Mesodermal cell (in vitro differentiated cells): ENCODE results near the gene TOP2B.
A peak's percentile ranks its signal among the peaks of the same experiment; 100 is the strongest.

Experiments used
- H3K27ac ChIP-seq: 2 replicates; pipeline ENCODE4 v1.7.0; 2013; ENCODE audit warnings: mild to moderate bottlenecking, low read depth, low read length, moderate library complexity; ENCODE audit not compliant: severe bottlenecking
- H3K36me3 ChIP-seq: 2 replicates; pipeline ENCODE4 v1.7.1; 2013; ENCODE audit warnings: mild to moderate bottlenecking, low read length, moderate library complexity; ENCODE audit not compliant: control insufficient read depth, insufficient read depth
- H3K4me1 ChIP-seq: one replicate; pipeline ENCODE4 v1.7.1; 2013; ENCODE audit warnings: mild to moderate bottlenecking, low read length; ENCODE audit not compliant: insufficient read depth, control insufficient read depth, poor library complexity, severe bottlenecking
- H3K4me3 ChIP-seq: 2 replicates; pipeline ENCODE4 v1.7.0; 2013; ENCODE audit warnings: low read length, control low read depth, mild to moderate bottlenecking; ENCODE audit not compliant: insufficient read depth, poor library complexity, severe bottlenecking; ENCODE audit errors: extremely low read depth
- H3K9me3 ChIP-seq: 2 replicates; pipeline ENCODE4 v1.7.1; 2013; ENCODE audit warnings: mild to moderate bottlenecking, low read length, moderate library complexity; ENCODE audit not compliant: control insufficient read depth
- WGBS, 2 experiments: methylation state at CpG; one replicate each; pipeline ENCODE4 v1.1.5; 2013; ENCODE audit warnings: missing lambda C conversion rate in 2 of 2; ENCODE audit not compliant: insufficient coverage in 2 of 2; 5-methylcytosine and 5-hydroxymethylcytosine counted together

The TOP2B gene

GRCh38 chr3:25589104-25589782, 75.5 kb downstream of the TOP2B start:
- Histone ChIP-seq H3K27ac (peak overlapping the region; percentile 58), H3K4me1 (peaks cover 28% of the 10 kb centered on the region), H3K9me3 (peaks cover 4% of the 10 kb centered on the region), H3K36me3 (no peaks in the 10 kb centered on the region), H3K4me3 (no peak overlapping the region)
- 98 to 100% methylated on average over 4 of the region's 4 CpGs for WGBS, 2 experiments

GRCh38 chr3:25588441-25589103, 76.1 kb downstream of the TOP2B start:
- Histone ChIP-seq H3K4me3 (no peak overlapping the region), H3K9me3 (peaks cover 4% of the 10 kb centered on the region), H3K4me1 (peaks cover 27% of the 10 kb centered on the region), H3K27ac (no peak overlapping the region), H3K36me3 (no peaks in the 10 kb centered on the region)
- 86 to 100% methylated on average over 1 to 3 of the region's 8 CpGs for WGBS, 2 experiments

GRCh38 chr3:25587975-25588374, 76.7 kb downstream of the TOP2B start:
- H3K36me3 ChIP-seq, result no peaks in the 10 kb centered on the region
- 86 to 100% methylated on average over 1 of the region's 2 CpGs for WGBS, 2 experiments
- no peak overlapping the region for H3K27ac ChIP-seq
- peaks cover 21% of the 10 kb centered on the region for H3K4me1 ChIP-seq
- H3K9me3 ChIP-seq, result peaks cover 4% of the 10 kb centered on the region
- no peak overlapping the region for H3K4me3 ChIP-seq

GRCh38 chr3:25587526-25587925, 77.2 kb downstream of the TOP2B start:
- no peak overlapping the region for H3K4me3 ChIP-seq
- H3K36me3 ChIP-seq, result no peaks in the 10 kb centered on the region
- peaks cover 4% of the 10 kb centered on the region for H3K9me3 ChIP-seq
- WGBS, 2 experiments, result 84 to 95% methylated on average over 4 of the region's 5 CpGs
- H3K27ac ChIP-seq, result no peak overlapping the region
- peaks cover 17% of the 10 kb centered on the region for H3K4me1 ChIP-seq

GRCh38 chr3:25587094-25587493, 77.6 kb downstream of the TOP2B start:
- H3K9me3 ChIP-seq, result peaks cover 4% of the 10 kb centered on the region
- WGBS, 2 experiments, result no CpG with 5 or more reads among the region's 1 CpG
- H3K4me1 ChIP-seq, result peaks cover 15% of the 10 kb centered on the region
- H3K4me3 ChIP-seq, result no peak overlapping the region
- H3K36me3 ChIP-seq, result no peaks in the 10 kb centered on the region
- H3K27ac ChIP-seq, result no peak overlapping the region

- H3K4me1 ChIP-seq, result peaks cover 21% of the 10 kb centered on the region
- peaks cover 4% of the 10 kb centered on the region for H3K9me3 ChIP-seq
- H3K4me3 ChIP-seq, result no peak overlapping the region
- no peaks in the 10 kb centered on the region for H3K36me3 ChIP-seq
- H3K27ac ChIP-seq, result no peak overlapping the region
- WGBS, 2 experiments, result 92 to 98% methylated on average over 4 to 8 of the region's 11 CpGs
Measured at GRCh38 chr3:25586553-25586952, 78.2 kb downstream of the TOP2B start.

- WGBS, 2 experiments, result 81 to 100% methylated on average over 3 to 4 of the region's 6 CpGs
- peaks cover 23% of the 10 kb centered on the region for H3K4me1 ChIP-seq
- H3K36me3 ChIP-seq, result no peaks in the 10 kb centered on the region
- H3K9me3 ChIP-seq, result peaks cover 4% of the 10 kb centered on the region
- H3K27ac ChIP-seq, result no peak overlapping the region
- no peak overlapping the region for H3K4me3 ChIP-seq
Measured at GRCh38 chr3:25586167-25586505, 78.6 kb downstream of the TOP2B start.

- Histone ChIP-seq H3K27ac (no peak overlapping the region), H3K4me3 (no peak overlapping the region), H3K36me3 (no peaks in the 10 kb centered on the region), H3K9me3 (peaks cover 4% of the 10 kb centered on the region), H3K4me1 (peaks cover 27% of the 10 kb centered on the region)
- WGBS, 2 experiments, result 91 to 96% methylated on average over 14 of the region's 14 CpGs
Measured at GRCh38 chr3:25585361-25586166, 79.1 kb downstream of the TOP2B start.

GRCh38 chr3:25584011-25584789, 80.5 kb downstream of the TOP2B start:
- H3K36me3 ChIP-seq, result no peaks in the 10 kb centered on the region
- peaks cover 4% of the 10 kb centered on the region for H3K9me3 ChIP-seq
- peaks cover 27% of the 10 kb centered on the region for H3K4me1 ChIP-seq
- no peak overlapping the region for H3K27ac ChIP-seq
- H3K4me3 ChIP-seq, result no peak overlapping the region
- 90 to 92% methylated on average over 15 to 17 of the region's 17 CpGs for WGBS, 2 experiments

GRCh38 chr3:25583343-25583742, 81.4 kb downstream of the TOP2B start:
- Histone ChIP-seq H3K36me3 (no peaks in the 10 kb centered on the region), H3K4me3 (no peak overlapping the region), H3K4me1 (peaks cover 22% of the 10 kb centered on the region), H3K27ac (no peak overlapping the region), H3K9me3 (peaks cover 4% of the 10 kb centered on the region)
- 88 to 98% methylated on average over 10 of the region's 10 CpGs for WGBS, 2 experiments
